ENCODE data around the gene F8A2. TPM values are rescaled to one million over a fixed set of nuclear protein-coding genes. Genes with fewer than 3 reads are reported as not detected.

The F8A2 gene
- not detected in 2 replicates for total RNA-seq

GRCh38 chrX:155381843-155382528 is at the start of gene F8A2:
Gene F8A2 (plus strand): TSS chrX:155382095. CDS start chrX:155382115, 20 bp downstream.

GRCh38 chrX:155334486-155335336 is 47.2 kb upstream of the F8A2 start, which contains the start of gene CLIC2:
Gene CLIC2 (minus strand): TSS chrX:155334614. CDS start chrX:155334427, 187 bp downstream.

Other genes with a start within 250 kb of the F8A2 start
- 42.4 and 47.6 TPM in 2 replicates for gene VBP1, start 165.6 kb upstream of the F8A2 start, total RNA-seq
- gene RAB39B, start 117.6 kb upstream of the F8A2 start, total RNA-seq: 0.83 and 0.85 TPM in 2 replicates
- gene CLIC2, start 47.5 kb upstream of the F8A2 start, total RNA-seq: 3.7 and 3.9 TPM in 2 replicates
- gene F8A3, start 76.5 kb downstream of the F8A2 start, total RNA-seq: 0.55 and 1.3 TPM in 2 replicates
- gene SPRY3, start 230.5 kb downstream of the F8A2 start, total RNA-seq: 0.28 TPM in 2 replicates
- gene TMLHE, start 230.9 kb downstream of the F8A2 start, total RNA-seq: 11.9 and 14.1 TPM in 2 replicates